Lower lobe of right lung (tissue), 2 donors: ENCODE measurements around the gene FAM222B. TPM values are rescaled to one million over a fixed set of nuclear protein-coding genes. Genes with fewer than 3 reads are reported as not detected.
"Not testable (repeated sequence)": the region's sequence is repeated elsewhere in the genome, so short reads cannot be mapped to it uniquely, and the experiment has no call there.

Source experiments
- ATAC-seq, 2 donors: fragments of 200-7000 bp; cut with Tn5 transposase; one replicate each; pipeline ENCODE4 v1.9.1; 2020 to 2022; ENCODE audit warnings: mild to moderate bottlenecking in 2 of 2, moderate library complexity in 2 of 2
- DNase-seq: peaks from one replicate; pipeline ENCODE4 v3.0.0-alpha.2; 2020
- H3K27ac ChIP-seq: fragments of 200-600 bp; one replicate; pipeline ENCODE4 v1.8.0; 2022
- H3K27me3 ChIP-seq: fragments of 200-600 bp; one replicate; pipeline ENCODE4 v1.8.0; 2022; ENCODE audit warnings: low read depth
- H3K36me3 ChIP-seq: fragments of 200-600 bp; one replicate; pipeline ENCODE4 v1.8.0; 2022; ENCODE audit warnings: mild to moderate bottlenecking
- H3K4me1 ChIP-seq: fragments of 200-600 bp; one replicate; pipeline ENCODE4 v1.8.0; 2022
- H3K4me3 ChIP-seq: fragments of 200-600 bp; one replicate; pipeline ENCODE4 v1.8.0; 2022; ENCODE audit warnings: mild to moderate bottlenecking
- H3K9me3 ChIP-seq: fragments of 200-600 bp; one replicate; pipeline ENCODE4 v1.8.0; 2022
- intact Hi-C: fragments of 100-400 bp; cut with DNase I; formaldehyde crosslinking; loops from one replicate; pipeline ENCODE4 v1.11.0; 2022
- total RNA-seq: library from RNA; stranded (reverse); fragmentation: NEBNext Ultra II Directional; extraction: Animal tissue kit (Norgen Biotek cat#: 25700); gene quantifications from one replicate; pipeline ENCODE4 v1.2.1, GENCODE V29; 2021
- TF ChIP-seq, protein P1 (sequence below): fragments of 200-600 bp; IDR thresholded peaks from one replicate; pipeline ENCODE4 v1.8.0; 2022; ENCODE audit warnings: antibody characterized with exemption, mild to moderate bottlenecking
- donor health status: DM: no; HTN: yes; CAD: no; lungs with severe emphysema.

The FAM222B gene
- total RNA-seq, 1 donor from 2014 or later, result 21.7 TPM

DNA sequence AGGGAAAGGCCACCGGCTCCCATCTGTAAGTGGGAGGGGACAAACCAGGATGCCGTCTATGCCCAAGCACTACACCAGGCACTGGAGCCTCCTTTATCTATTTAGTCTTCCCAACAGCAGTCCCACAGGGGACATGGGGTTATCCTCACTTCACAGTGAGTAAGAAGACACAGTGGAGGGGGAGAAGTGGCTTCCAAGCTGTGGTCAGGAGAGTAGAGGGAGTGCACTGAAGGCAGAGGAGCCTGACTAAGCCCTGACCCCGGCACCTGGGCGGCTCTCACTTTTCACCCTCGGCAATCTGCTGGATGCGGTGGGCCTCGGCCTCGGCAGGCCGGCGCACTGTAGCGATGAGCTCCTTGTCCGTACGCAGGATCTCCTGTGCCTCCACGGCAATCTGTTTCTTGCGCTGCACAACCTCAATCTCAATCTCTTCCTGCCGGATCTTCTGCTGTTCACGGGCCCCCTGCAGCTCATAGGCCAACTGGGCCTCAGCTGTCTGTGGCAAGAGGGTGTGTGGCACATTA, 39.0 kb upstream of the FAM222B start:
- TF ChIP-seq, protein P1, sequence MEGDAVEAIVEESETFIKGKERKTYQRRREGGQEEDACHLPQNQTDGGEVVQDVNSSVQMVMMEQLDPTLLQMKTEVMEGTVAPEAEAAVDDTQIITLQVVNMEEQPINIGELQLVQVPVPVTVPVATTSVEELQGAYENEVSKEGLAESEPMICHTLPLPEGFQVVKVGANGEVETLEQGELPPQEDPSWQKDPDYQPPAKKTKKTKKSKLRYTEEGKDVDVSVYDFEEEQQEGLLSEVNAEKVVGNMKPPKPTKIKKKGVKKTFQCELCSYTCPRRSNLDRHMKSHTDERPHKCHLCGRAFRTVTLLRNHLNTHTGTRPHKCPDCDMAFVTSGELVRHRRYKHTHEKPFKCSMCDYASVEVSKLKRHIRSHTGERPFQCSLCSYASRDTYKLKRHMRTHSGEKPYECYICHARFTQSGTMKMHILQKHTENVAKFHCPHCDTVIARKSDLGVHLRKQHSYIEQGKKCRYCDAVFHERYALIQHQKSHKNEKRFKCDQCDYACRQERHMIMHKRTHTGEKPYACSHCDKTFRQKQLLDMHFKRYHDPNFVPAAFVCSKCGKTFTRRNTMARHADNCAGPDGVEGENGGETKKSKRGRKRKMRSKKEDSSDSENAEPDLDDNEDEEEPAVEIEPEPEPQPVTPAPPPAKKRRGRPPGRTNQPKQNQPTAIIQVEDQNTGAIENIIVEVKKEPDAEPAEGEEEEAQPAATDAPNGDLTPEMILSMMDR, result no peak
- H3K4me1 ChIP-seq, result no peaks in the 10 kb centered on the region
- H3K36me3 ChIP-seq, result peaks cover 89% of the 10 kb centered on the region
- intact Hi-C loops, result no loop called here
- H3K4me3 ChIP-seq, result no peak overlapping the region
- DNase-seq (no peak), ATAC-seq (no peak)
- H3K9me3 ChIP-seq, result no peaks in the 10 kb centered on the region
- no peak overlapping the region for H3K27ac ChIP-seq
- H3K27me3 ChIP-seq, result no peaks in the 10 kb centered on the region

GRCh38 chr17:28880572-28880945, 38.0 kb upstream of the FAM222B start:
- Histone ChIP-seq H3K4me3 (no peak overlapping the region), H3K4me1 (no peaks in the 10 kb centered on the region), H3K9me3 (no peaks in the 10 kb centered on the region), H3K36me3 (peaks cover 79% of the 10 kb centered on the region), H3K27ac (no peak overlapping the region), H3K27me3 (no peaks in the 10 kb centered on the region)
- DNase-seq (peak; percentile 35), ATAC-seq (no peak)
- intact Hi-C loops, result no loop called here
- TF ChIP-seq, protein P1, result no peak

DNA sequence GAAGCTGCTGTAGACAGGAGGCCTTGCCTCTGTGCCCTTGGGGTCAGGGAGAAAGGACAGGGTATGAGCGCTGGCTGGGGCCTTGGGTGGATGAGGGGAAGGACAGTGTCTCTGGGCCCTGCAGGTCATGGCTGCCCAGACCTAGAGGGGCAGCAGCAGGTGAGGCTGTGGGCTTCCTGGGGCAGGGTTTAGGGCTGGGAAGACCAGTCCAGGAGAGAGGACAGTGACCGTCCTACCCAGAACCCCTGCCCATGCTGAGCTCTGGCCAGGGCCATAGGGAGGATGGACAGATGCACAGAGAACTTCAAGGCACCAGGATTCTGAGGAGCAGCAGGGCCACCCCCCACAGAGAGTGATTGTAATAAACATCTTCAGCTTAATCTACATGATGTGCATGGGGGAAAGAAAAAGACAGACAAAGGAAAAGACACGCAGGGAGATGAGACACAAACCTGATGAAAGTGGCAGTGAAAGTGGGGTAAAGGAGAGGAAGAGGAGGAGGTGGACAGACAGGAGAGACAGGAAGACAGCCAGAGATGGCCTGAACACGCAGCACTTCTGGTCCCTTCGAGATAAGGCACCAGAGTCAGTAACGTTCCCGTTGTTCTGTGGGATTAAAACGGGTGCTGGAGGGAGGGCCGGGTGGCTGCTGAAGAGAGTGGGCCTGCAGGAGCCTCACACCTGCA, 37.4 kb upstream of the FAM222B start:
- intact Hi-C loops, result no loop called here
- ATAC-seq (no peak), DNase-seq (no peak)
- H3K9me3 ChIP-seq, result no peaks in the 10 kb centered on the region
- H3K27me3 ChIP-seq, result no peaks in the 10 kb centered on the region
- H3K4me3 ChIP-seq, result no peak overlapping the region
- H3K36me3 ChIP-seq, result peaks cover 73% of the 10 kb centered on the region
- no peaks in the 10 kb centered on the region for H3K4me1 ChIP-seq
- H3K27ac ChIP-seq, result no peak overlapping the region
- TF ChIP-seq, protein P1, result no peak

DNA sequence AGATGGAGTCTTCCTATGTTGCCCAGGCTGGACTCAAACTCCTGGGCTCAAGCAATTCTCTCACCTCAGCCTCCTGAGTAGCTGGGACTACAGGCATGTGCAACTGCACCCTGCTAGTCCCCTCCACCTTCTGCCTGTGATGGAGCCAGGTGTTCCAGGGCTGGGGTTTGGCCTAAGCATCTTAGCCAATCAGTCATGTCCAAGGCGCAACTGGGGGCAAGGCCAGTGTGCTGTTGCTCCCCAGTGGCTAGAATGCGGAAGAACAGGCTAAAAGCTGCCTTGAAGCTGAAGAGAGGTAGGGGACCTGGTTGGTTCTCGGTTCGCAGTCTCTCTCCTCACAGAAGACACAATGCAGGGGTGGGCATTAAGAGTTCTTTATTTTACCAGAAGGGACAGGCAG, 36.4 kb upstream of the FAM222B start:
- intact Hi-C loops, result no loop called here
- peak in 1 of 2 donors; percentile 50 for ATAC-seq
- TF ChIP-seq, protein P1, result no peak
- H3K9me3 ChIP-seq, result no peaks in the 10 kb centered on the region
- H3K4me3 ChIP-seq, result no peak overlapping the region
- no peaks in the 10 kb centered on the region for H3K4me1 ChIP-seq
- no peak overlapping the region for H3K27ac ChIP-seq
- peaks cover 63% of the 10 kb centered on the region for H3K36me3 ChIP-seq
- H3K27me3 ChIP-seq, result no peaks in the 10 kb centered on the region
- no peak for DNase-seq

- Histone ChIP-seq H3K4me3 (no peak overlapping the region), H3K9me3 (no peaks in the 10 kb centered on the region), H3K36me3 (peaks cover 57% of the 10 kb centered on the region), H3K27me3 (no peaks in the 10 kb centered on the region), H3K27ac (no peak overlapping the region), H3K4me1 (no peaks in the 10 kb centered on the region)
- DNase-seq, result no peak
- no peak for ATAC-seq
- intact Hi-C loops, result no loop called here
- TF ChIP-seq, protein P1, result no peak
Measured at GRCh38 chr17:28878158-28878910, 35.7 kb upstream of the FAM222B start.

- H3K4me1 ChIP-seq, DNase-seq, H3K9me3 ChIP-seq, H3K27ac ChIP-seq, H3K4me3 ChIP-seq, intact Hi-C loops, ATAC-seq, H3K27me3 ChIP-seq: not testable (repeated sequence)
- H3K36me3 ChIP-seq, result peaks cover 45% of the 10 kb centered on the region
Measured at GRCh38 chr17:28877150-28877711, 34.6 kb upstream of the FAM222B start.
